HG02840 (cell line): ENCODE results near the gene KIF7.

Source experiments
- ATAC-seq: cut with Tn5 transposase; IDR thresholded peaks from one replicate; pipeline ENCODE4 v1.9.1; 2021; ENCODE audit warnings: mild to moderate bottlenecking, moderate library complexity, moderate number of reproducible peaks; ENCODE audit not compliant: unreplicated experiment, low FRiP score

The KIF7 gene

GRCh38 chr15:89669941-89670340, 14.7 kb upstream of the KIF7 start:
- ATAC-seq, result no peak

DNA sequence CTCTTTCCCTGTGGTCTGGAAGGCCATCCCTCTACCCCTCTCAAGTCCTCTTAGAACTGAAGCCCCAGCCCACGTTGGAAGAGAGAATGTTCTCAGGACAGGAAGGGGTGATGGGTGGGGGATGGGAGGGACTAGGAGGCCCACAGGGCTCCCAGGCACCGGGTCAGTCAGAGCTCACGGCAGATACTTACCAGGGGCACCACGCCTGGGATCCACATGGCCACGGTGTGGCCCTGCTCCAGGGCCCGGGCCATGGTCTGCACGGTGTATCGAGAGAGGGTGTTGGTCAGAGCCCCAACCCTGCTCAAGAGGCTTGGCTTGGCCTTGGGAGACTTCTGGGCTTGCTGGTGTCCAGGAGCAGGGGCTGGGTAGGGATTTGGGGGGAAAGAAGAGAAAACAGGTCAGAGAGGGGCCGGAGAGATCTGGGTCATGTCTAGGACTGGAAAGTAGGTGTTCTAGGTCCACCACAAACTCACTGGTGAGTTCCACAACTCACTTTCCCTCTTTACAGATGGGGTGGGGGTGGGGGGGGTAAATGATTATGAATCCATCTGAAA, 14.1 kb upstream of the KIF7 start:
- no peak for ATAC-seq

- ATAC-seq, result no peak
Observed at GRCh38 chr15:89668171-89668570, 12.9 kb upstream of the KIF7 start.

- ATAC-seq, result no peak
Observed at GRCh38 chr15:89667706-89667960, 12.4 kb upstream of the KIF7 start.

DNA sequence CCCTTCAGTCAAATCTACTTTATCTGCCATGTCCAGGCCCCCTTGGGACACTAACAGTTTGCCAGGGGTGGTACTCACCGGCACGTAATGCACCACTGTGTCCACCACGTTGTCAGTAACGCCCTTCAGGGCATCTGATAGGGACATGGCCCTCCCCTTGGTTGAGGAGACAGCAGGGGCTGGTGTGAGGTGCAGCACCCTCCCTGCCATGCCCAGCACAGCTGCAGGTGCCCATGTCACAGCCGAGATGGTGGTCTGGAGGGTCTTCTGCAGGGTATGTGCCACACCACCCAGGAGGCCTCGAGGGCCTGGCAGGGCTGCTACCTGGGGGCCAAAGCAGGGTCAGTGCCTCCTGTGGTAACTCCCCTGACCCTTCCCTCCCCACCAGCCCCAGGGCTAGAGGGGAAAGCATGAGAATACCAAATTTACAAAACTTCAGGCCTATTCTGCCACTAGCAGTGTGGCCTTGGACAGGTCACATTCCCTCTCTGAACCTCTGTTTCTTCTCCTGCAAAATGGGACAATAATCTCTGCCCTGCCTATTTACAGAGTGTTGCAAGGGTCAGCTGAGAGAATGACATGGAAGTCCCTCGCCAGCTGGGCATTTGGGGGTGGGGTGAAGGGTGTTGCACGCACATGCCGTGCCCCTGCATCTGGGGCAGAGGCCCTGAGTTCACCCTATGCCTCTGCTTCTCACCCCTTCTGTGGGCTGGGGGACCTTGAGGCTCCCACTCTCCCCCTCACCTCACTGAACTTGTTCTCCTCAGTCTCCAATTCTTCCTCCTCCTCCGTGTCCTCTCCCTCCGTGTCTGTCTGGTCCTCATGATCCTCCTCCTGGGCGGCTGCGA, 11.8 kb upstream of the KIF7 start:
- no peak for ATAC-seq

GRCh38 chr15:89666184-89666857, 11.1 kb upstream of the KIF7 start:
- ATAC-seq, result no peak

GRCh38 chr15:89665449-89666181, 10.3 kb upstream of the KIF7 start:
- ATAC-seq, result no peak

- no peak for ATAC-seq
Observed at GRCh38 chr15:89664441-89665350, 9.4 kb upstream of the KIF7 start.

DNA sequence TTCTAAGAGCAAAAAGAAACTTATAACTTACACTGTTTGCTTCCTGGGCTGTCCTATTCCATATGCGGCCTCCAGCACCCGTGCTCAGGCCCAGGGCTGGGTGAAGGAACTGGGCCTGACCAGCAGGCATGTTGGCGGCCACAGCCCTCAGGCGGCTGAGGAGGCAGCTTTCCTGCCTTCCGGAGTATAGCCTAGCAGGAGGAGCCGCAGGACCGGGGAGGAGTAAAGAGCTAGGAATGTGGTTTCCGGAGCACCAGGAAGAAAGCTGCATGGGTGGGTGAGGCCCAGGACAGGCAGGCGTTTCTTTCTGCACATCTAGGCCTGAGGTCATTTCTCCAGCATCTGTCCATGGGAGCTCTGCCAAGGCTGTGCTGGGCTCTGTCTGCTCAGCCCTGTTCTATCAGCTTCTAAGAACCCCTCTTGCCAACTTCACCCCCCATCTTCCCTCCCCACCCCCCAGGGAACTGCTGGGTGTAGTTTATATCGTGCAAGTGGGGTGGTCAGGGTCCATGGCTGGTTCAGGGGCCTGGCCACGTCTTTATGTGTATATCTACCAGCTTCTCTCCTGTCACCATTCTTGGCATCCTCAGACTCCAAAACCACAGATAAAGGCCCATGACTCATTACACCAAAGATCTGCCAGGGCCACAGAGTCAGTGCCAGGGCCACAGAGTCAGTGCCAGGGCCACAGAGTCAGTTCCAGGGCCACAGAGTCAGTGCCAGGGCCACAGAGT, 7.8 kb upstream of the KIF7 start:
- ATAC-seq, result no peak

GRCh38 chr15:89660556-89660955, 5.3 kb upstream of the KIF7 start:
- ATAC-seq, result no peak

DNA sequence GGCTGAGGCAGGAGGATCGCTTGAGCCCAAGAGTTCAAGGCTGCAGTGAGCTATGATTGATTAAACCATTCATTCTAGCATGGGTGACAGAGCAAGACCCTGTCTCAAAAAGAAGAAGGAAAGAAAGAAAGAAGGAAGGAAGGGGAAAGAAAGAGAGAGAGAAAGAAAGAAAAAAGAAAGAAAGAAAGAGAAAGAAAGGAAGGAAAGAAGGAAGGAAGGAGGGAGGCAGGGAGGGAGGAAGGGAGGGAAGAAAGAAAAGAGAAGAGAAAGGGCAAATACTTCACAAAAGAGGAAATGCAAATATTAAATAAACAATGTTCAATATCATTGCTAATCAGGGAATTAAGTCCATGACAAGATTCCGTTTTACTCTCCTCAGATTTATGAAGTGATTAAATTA, 4.0 kb upstream of the KIF7 start:
- ATAC-seq, result no peak

GRCh38 chr15:89657686-89658200, 2.5 kb upstream of the KIF7 start:
- no peak for ATAC-seq

- no peak for ATAC-seq
Observed at GRCh38 chr15:89656116-89656815, 999 bp upstream of the KIF7 start.

- ATAC-seq, result no peak
Observed at GRCh38 chr15:89654301-89654761, 936 bp downstream of the KIF7 start.

- ATAC-seq, result no peak
Observed at GRCh38 chr15:89653578-89653977, 1.7 kb downstream of the KIF7 start.

DNA sequence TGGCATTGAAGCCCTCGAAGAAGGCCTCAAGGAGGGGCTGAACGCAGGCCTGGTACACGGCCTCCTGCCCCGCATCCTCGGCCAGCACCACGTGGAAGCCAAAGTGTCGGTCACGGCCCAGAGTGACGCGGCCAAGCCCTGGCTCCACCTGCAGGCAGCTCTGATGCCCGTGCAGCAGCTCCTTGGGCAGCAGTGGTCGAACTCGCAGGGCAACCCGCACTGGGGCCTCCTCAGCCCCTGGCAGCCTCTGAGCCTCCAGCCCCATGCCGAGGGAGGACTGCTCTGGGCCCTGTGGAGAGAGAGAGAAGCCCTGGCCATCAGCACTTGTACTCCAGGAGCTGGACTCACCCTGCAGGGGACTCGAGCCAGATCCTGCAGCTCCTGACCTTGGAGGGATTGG, 2.6 kb downstream of the KIF7 start:
- ATAC-seq, result no peak

- ATAC-seq, result no peak
Observed at GRCh38 chr15:89652131-89652530, 3.1 kb downstream of the KIF7 start.

DNA sequence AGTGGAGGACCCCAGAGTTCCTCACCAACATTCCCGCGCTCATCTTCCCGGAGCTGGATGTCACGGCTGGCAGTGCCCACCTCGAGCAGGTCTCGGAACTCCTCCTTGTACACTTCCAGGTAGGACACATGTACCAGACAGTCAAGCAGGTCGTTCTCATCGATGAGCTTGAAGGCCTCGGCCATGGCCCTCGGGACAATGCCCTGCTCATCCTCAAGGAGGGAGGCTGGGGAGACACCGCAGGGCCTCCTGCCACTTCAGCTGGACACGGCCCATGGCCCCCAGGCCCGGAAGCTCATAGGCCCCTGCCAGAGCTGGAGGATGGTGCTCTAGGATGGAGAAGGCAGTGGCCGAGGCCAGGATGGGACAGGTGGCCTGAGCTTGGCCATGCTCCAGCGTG, 5.6 kb downstream of the KIF7 start:
- ATAC-seq, result no peak
